B cell (primary cell): ENCODE measurements around the gene TMEM176A. TPM values are rescaled to one million over a fixed set of nuclear protein-coding genes. Genes with fewer than 3 reads are reported as not detected.

Source experiments
- ATAC-seq: fragments of 200-7000 bp; cut with Tn5 transposase; one replicate; pipeline ENCODE4 v1.10.0; 2021; ENCODE audit warnings: low read depth, mild to moderate bottlenecking, moderate number of reproducible peaks, moderate library complexity
- CTCF ChIA-PET: fragments of 350-600 bp; sonication (Branson Sonifier 250); formaldehyde crosslinking; loops from one replicate; lab custom pipeline; 2021; ENCODE audit warnings: antibody characterized with exemption, inconsistent platforms; lab: Charles Lee
- POLR2A ChIA-PET: fragments of 350-600 bp; sonication (Branson Sonifier 250); formaldehyde crosslinking; loops from one replicate; lab custom pipeline; 2021; ENCODE audit warnings: antibody characterized with exemption; lab: Charles Lee
- DNase-seq: peaks from one replicate; pipeline ENCODE4 v3.0.0; 2013
- H2AFZ ChIP-seq: 2 replicates; pipeline ENCODE4 v1.6.1; 2012; ENCODE audit warnings: mild to moderate bottlenecking, low read depth, low read length; ENCODE audit not compliant: insufficient read depth, poor library complexity, severe bottlenecking
- H3K27ac ChIP-seq, 2 donors: 1 replicate in 1 of 2; 2 replicates in 1 of 2; pipeline ENCODE4 v1.5.1; 2012 to 2013; ENCODE audit warnings: low read length in 2 of 2, mild to moderate bottlenecking in 2 of 2, moderate library complexity in 1 of 2
- H3K27me3 ChIP-seq, 4 experiments: fragments of 200-600 bp in 1 of 4; sonication (generic) in 1 of 4; replicated peaks in 1 of 4; 1 replicate in 2 of 4; 2 replicates in 2 of 4; pipeline versions ENCODE4 v1.6.1 to v1.7.0; 2013 to 2016; ENCODE audit warnings: low read length in 3 of 4, mild to moderate bottlenecking in 2 of 4, mixed read lengths in 1 of 4, moderate library complexity in 1 of 4; ENCODE audit not compliant: insufficient read depth in 4 of 4, control insufficient read depth in 3 of 4; ENCODE audit errors: control extremely low read depth in 1 of 4
- H3K36me3 ChIP-seq, 2 experiments: replicated peaks in 1 of 2; 1 replicate in 1 of 2; 2 replicates in 1 of 2; pipeline versions ENCODE4 v1.6.1 to v1.7.1; 2013; ENCODE audit warnings: low read length in 1 of 2; ENCODE audit not compliant: insufficient read depth in 2 of 2, control insufficient read depth in 1 of 2; ENCODE audit errors: control extremely low read depth in 1 of 2, extremely low read depth in 1 of 2
- H3K4me1 ChIP-seq, 2 donors: fragments of 200-600 bp in 1 of 2; sonication (generic) in 1 of 2; 1 replicate in 1 of 2; 2 replicates in 1 of 2; pipeline versions ENCODE4 v1.5.1 to v1.6.1; 2013 to 2017; ENCODE audit warnings: low read length in 2 of 2; ENCODE audit not compliant: control insufficient read depth in 2 of 2, insufficient read depth in 2 of 2
- H3K4me2 ChIP-seq: replicated peaks from 2 replicates; pipeline ENCODE3; 2012; ENCODE audit warnings: mild to moderate bottlenecking, low read depth, low read length; ENCODE audit not compliant: poor library complexity, severe bottlenecking
- H3K4me3 ChIP-seq, 5 experiments: fragments of 200-600 bp in 1 of 5; sonication (generic) in 1 of 5; 1 replicate in 3 of 5; 2 replicates in 2 of 5; pipeline versions ENCODE4 v1.5.1 to v1.7.0; 2011 to 2016; ENCODE audit warnings: low read length in 4 of 5, mild to moderate bottlenecking in 4 of 5, low read depth in 2 of 5, control low read depth in 1 of 5, moderate library complexity in 1 of 5; ENCODE audit not compliant: insufficient read depth in 1 of 5; ENCODE audit errors: control extremely low read depth in 1 of 5, extremely low read depth in 1 of 5
- H3K79me2 ChIP-seq: fragments of 200-600 bp; sonication (generic); one replicate; pipeline ENCODE4 v1.6.0; 2016; ENCODE audit warnings: low read length; ENCODE audit not compliant: control insufficient read depth, insufficient read depth
- H3K9ac ChIP-seq: fragments of 200-600 bp; sonication (generic); 2 replicates; pipeline ENCODE4 v1.6.1; 2017; ENCODE audit warnings: mild to moderate bottlenecking, low read length, moderate library complexity
- H3K9me3 ChIP-seq, 3 donors: one replicate each; pipeline versions ENCODE4 v1.6.1 to v1.7.1; 2013; ENCODE audit warnings: low read length in 2 of 3; ENCODE audit not compliant: control insufficient read depth in 2 of 3, insufficient read depth in 1 of 3; ENCODE audit errors: control extremely low read depth in 1 of 3
- H4K20me1 ChIP-seq: 2 replicates; pipeline ENCODE4 v1.6.0; 2012; ENCODE audit warnings: mild to moderate bottlenecking, low read length; ENCODE audit not compliant: insufficient read depth, control insufficient read depth, poor library complexity, severe bottlenecking
- H3K27ac Mint-ChIP-seq: one replicate; pipeline ENCODE4 v1.8.0; 2021; ENCODE audit warnings: mixed read lengths
- H3K27me3 Mint-ChIP-seq: one replicate; pipeline ENCODE4 v1.8.0; 2021; ENCODE audit warnings: mixed read lengths
- H3K4me1 Mint-ChIP-seq: one replicate; pipeline ENCODE4 v1.8.0; 2021; ENCODE audit warnings: mixed read lengths
- H3K4me3 Mint-ChIP-seq: one replicate; pipeline ENCODE4 v1.8.0; 2021; ENCODE audit warnings: mixed read lengths
- H3K9me3 Mint-ChIP-seq: one replicate; pipeline ENCODE4 v1.8.0; 2022; ENCODE audit warnings: mixed read lengths; ENCODE audit not compliant: insufficient read depth
- EZH2 ChIP-seq: IDR thresholded peaks from 2 replicates; pipeline ENCODE4 v1.6.1; 2012; ENCODE audit warnings: borderline replicate concordance, low read depth, mild to moderate bottlenecking, moderate library complexity, low read length; ENCODE audit not compliant: insufficient read depth, poor library complexity, severe bottlenecking
- WGBS: methylation state at CpG from one replicate; pipeline ENCODE4 v1.1.5; 2013; ENCODE audit warnings: missing lambda C conversion rate; ENCODE audit not compliant: insufficient coverage; 5-methylcytosine and 5-hydroxymethylcytosine counted together
- intact Hi-C: fragments of 100-400 bp; cut with micrococcal nuclease; formaldehyde crosslinking; loops from one replicate; pipeline ENCODE4 v1.10.0; 2022
- polyA plus RNA-seq: library from polyadenylated mRNA; depleted of rRNA; stranded (reverse); fragments of >200 nt; gene quantifications from 2 replicates; pipeline ENCODE4 v1.2.3, GENCODE V29; 2012
- total RNA-seq, 2 donors: library from RNA; stranded (reverse); fragments of 120-200 nt in 1 of 2; gene quantifications; 1 replicate in 1 of 2; 2 replicates in 1 of 2; pipeline versions ENCODE4 v1.2.3 to v1.2.4, GENCODE V29; 2013 to 2022
- TF ChIP-seq, protein P1 (sequence below): fragments of 200-600 bp; IDR thresholded peaks from one replicate; pipeline ENCODE4 v1.8.0; 2022; ENCODE audit warnings: antibody characterized with exemption, mild to moderate bottlenecking

TMEM176A gene
- total and polyA plus RNA-seq, 2 donors (not counting 1 experiment from before 2014, with no cell fraction given), result 1.1 TPM; not detected in 1

GRCh38 chr7:150814328-150815001, 13.9 kb downstream of the TMEM176A start:
- DNase-seq (no peak), ATAC-seq (no peak)
- Mint-ChIP-seq H3K4me3 (no peak overlapping the region), H3K9me3 (peaks cover 4% of the 10 kb centered on the region), H3K4me1 (no peaks in the 10 kb centered on the region), H3K27me3 (peaks cover 44% of the 10 kb centered on the region), H3K27ac (no peak overlapping the region)
- Histone ChIP-seq H3K4me2 (no peak overlapping the region), H2AFZ (no peak overlapping the region), H3K4me3 (no peak overlapping the region), H3K79me2 (no peaks in the 10 kb centered on the region), H3K36me3 (no peaks in the 10 kb centered on the region), H3K9me3 (peaks cover 0 to 17% (median 4%) of the 10 kb centered on the region in 3 donors), H4K20me1 (no peaks in the 10 kb centered on the region), H3K4me1 (no peaks in the 10 kb centered on the region), H3K9ac (no peak overlapping the region), H3K27me3 (peaks cover 0 to 5% (median under 1%) of the 10 kb centered on the region in 4 experiments), H3K27ac (no peak overlapping the region)
- ChIA-PET CTCF (no interaction called here), POLR2A (no interaction called here)
- intact Hi-C loops, result no loop called here
- WGBS, result 79% methylated on average over 5 of the region's 7 CpGs
- TF ChIP-seq, protein P1, sequence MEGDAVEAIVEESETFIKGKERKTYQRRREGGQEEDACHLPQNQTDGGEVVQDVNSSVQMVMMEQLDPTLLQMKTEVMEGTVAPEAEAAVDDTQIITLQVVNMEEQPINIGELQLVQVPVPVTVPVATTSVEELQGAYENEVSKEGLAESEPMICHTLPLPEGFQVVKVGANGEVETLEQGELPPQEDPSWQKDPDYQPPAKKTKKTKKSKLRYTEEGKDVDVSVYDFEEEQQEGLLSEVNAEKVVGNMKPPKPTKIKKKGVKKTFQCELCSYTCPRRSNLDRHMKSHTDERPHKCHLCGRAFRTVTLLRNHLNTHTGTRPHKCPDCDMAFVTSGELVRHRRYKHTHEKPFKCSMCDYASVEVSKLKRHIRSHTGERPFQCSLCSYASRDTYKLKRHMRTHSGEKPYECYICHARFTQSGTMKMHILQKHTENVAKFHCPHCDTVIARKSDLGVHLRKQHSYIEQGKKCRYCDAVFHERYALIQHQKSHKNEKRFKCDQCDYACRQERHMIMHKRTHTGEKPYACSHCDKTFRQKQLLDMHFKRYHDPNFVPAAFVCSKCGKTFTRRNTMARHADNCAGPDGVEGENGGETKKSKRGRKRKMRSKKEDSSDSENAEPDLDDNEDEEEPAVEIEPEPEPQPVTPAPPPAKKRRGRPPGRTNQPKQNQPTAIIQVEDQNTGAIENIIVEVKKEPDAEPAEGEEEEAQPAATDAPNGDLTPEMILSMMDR, result no peak
- no peak for TF ChIP-seq EZH2

DNA sequence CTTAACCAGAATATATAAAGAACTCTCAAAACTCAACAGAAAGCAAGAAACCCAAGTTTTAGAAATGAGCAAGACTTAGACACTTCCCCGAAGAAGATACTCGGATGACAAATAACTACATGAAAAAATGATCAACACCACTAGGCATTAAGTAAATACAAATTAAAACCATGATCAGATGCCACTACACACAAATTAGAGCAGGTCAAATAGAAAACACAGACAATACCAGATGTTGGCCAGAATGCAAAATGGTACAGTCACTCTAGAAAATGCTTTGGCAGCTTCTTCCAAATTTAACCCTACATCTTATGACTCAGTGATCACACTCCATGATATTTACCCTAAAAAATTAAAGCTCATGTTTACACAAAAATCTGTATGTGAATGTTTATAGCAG, 18.4 kb downstream of the TMEM176A start:
- no peaks in the 10 kb centered on the region for H3K79me2 ChIP-seq
- TF ChIP-seq, protein P1, result no peak
- no peak for TF ChIP-seq EZH2
- peaks cover 9% of the 10 kb centered on the region for H3K9me3 Mint-ChIP-seq
- peaks cover 23% of the 10 kb centered on the region for H3K27me3 Mint-ChIP-seq
- no peak overlapping the region for H3K4me3 Mint-ChIP-seq
- H4K20me1 ChIP-seq, result no peaks in the 10 kb centered on the region
- H3K4me1 ChIP-seq, result no peaks in the 10 kb centered on the region
- H3K4me1 Mint-ChIP-seq, result no peaks in the 10 kb centered on the region
- H3K4me2 ChIP-seq, result no peak overlapping the region
- WGBS, result no CpG with 5 or more reads among the region's 2 CpGs
- no peak for ATAC-seq
- ChIA-PET POLR2A (no interaction called here), CTCF (no interaction called here)
- H3K27ac Mint-ChIP-seq, result no peak overlapping the region
- H3K9ac ChIP-seq, result no peak overlapping the region
- H3K9me3 ChIP-seq, result peaks cover 0 to 25% (median 4%) of the 10 kb centered on the region in 3 donors
- peaks cover 0 to 5% (median 2%) of the 10 kb centered on the region in 4 experiments for H3K27me3 ChIP-seq
- H3K36me3 ChIP-seq, result no peaks in the 10 kb centered on the region
- DNase-seq, result no peak
- H2AFZ ChIP-seq, result no peak overlapping the region
- no peak overlapping the region for H3K27ac ChIP-seq
- intact Hi-C loops, result no loop called here
- H3K4me3 ChIP-seq, result no peak overlapping the region
